ENCODE data around the gene TRIM45.

DNA sequence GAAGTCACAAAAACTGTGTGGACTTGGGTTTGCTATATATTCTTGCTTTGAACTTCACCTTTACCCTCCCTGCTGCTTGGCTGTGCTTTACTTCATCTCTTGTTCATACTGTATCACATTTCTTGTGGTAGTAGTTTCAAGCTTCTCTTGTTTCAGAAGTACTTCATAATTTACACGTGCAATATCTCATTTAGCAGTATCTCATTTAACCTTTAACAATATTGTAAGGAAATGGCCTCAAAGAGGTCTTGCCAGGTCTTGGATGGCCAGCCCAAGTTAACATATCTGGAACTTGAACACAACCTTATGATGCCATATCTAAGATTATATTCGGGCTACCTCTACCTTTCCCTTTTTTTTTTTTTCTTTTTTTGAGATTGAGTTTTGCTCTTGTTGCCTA is 1.7 kb upstream of the TRIM45 start:
- TF ChIP-seq, protein P1, sequence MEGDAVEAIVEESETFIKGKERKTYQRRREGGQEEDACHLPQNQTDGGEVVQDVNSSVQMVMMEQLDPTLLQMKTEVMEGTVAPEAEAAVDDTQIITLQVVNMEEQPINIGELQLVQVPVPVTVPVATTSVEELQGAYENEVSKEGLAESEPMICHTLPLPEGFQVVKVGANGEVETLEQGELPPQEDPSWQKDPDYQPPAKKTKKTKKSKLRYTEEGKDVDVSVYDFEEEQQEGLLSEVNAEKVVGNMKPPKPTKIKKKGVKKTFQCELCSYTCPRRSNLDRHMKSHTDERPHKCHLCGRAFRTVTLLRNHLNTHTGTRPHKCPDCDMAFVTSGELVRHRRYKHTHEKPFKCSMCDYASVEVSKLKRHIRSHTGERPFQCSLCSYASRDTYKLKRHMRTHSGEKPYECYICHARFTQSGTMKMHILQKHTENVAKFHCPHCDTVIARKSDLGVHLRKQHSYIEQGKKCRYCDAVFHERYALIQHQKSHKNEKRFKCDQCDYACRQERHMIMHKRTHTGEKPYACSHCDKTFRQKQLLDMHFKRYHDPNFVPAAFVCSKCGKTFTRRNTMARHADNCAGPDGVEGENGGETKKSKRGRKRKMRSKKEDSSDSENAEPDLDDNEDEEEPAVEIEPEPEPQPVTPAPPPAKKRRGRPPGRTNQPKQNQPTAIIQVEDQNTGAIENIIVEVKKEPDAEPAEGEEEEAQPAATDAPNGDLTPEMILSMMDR (IDR thresholded peaks at IDR 0.05) = no peak
- TF ChIP-seq POLR2A (IDR thresholded peaks at IDR 0.05) (no peak), POLR2AphosphoS5 (IDR thresholded peaks at IDR 0.05) (no peak)

All from breast epithelium (tissue), 3 donors.